Measurements from ENCODE around the gene KPNA2. TPM values are rescaled to one million over a fixed set of nuclear protein-coding genes. Genes with fewer than 3 reads are reported as not detected.
"Not testable (repeated sequence)": the region's sequence is repeated elsewhere in the genome, so short reads cannot be mapped to it uniquely, and the experiment has no call there.

Gene KPNA2
- total and polyA plus RNA-seq, 7 donors, result 11.4 to 38.4 (median 20.1) TPM

- no peak for DNase-seq
- peak overlapping the region; percentile 79 for H3K4me3 ChIP-seq
- H3K27me3 ChIP-seq (ENCODE audit: insufficient read depth in 3 of 3, low read length in 2 of 3), result no peaks in the 10 kb centered on the region
- H3K27ac ChIP-seq, result peak overlapping the region; percentile 86
- H3K9me3 ChIP-seq, result no peaks in the 10 kb centered on the region
- peaks cover 17% of the 10 kb centered on the region for H3K4me1 ChIP-seq
- intact Hi-C loops (cut with DNase I), result loop anchor here in 1 of 2 donors (1.0 kb wide), 1 partner anchor 26 kb away; no protein-coding TSS in a partner anchor
- TF ChIP-seq CTCF (IDR thresholded peaks at IDR 0.05), result no peak
- 2% methylated on average over 17 to 21 of the region's 21 CpGs for WGBS, 3 donors
- H3K36me3 ChIP-seq (ENCODE audit: insufficient read depth in 1 of 2, low read depth in 1 of 2), result peaks cover 0 to 7% of the 10 kb centered on the region in 2 donors
- ATAC-seq, result no peak
These were observed 41.6 kb upstream of the KPNA2 start for GRCh38 chr17:67993998-67994361.

GRCh38 chr17:67994817-67995569, 40.5 kb upstream of the KPNA2 start:
- peak in 3 of 4 donors; percentile 32 to 52 (median 34) for ATAC-seq
- TF ChIP-seq CTCF (IDR thresholded peaks at IDR 0.05), result no peak
- Histone ChIP-seq H3K27me3 (ENCODE audit: insufficient read depth in 3 of 3, low read length in 2 of 3) (no peaks in the 10 kb centered on the region), H3K36me3 (ENCODE audit: insufficient read depth in 1 of 2, low read depth in 1 of 2) (peaks cover 0 to 7% of the 10 kb centered on the region in 2 donors), H3K4me3 (peak overlapping the region; percentile 79), H3K27ac (peak overlapping the region; percentile 55), H3K9me3 (no peaks in the 10 kb centered on the region), H3K4me1 (peaks cover 17% of the 10 kb centered on the region)
- intact Hi-C loops (cut with DNase I), result no loop called here
- WGBS, 3 donors, result 8 to 9% (median 9%) methylated on average over 9 of the region's 9 CpGs
- no peak for DNase-seq

- TF ChIP-seq CTCF (IDR thresholded peaks at IDR 0.05), result no peak
- DNase-seq, result peak; percentile 36 to 62
- Histone ChIP-seq H3K9me3 (no peaks in the 10 kb centered on the region), H3K27me3 (ENCODE audit: insufficient read depth in 3 of 3, low read length in 2 of 3) (no peaks in the 10 kb centered on the region), H3K4me1 (peaks cover 17% of the 10 kb centered on the region), H3K36me3 (ENCODE audit: insufficient read depth in 1 of 2, low read depth in 1 of 2) (peaks cover 0 to 7% of the 10 kb centered on the region in 2 donors), H3K4me3 (peak overlapping the region; percentile 79), H3K27ac (peak overlapping the region; percentile 55)
- ATAC-seq, result peak in 1 of 4 donors; percentile 23
- intact Hi-C loops (cut with DNase I), result no loop called here
- WGBS, 3 donors, result 0 to 1% (median 0%) methylated on average over 40 to 43 of the region's 43 CpGs
These were observed 39.8 kb upstream of the KPNA2 start for GRCh38 chr17:67995570-67996263.

GRCh38 chr17:67996301-67997171, 39.0 kb upstream of the KPNA2 start, which contains the start of gene C17orf58:
Gene C17orf58 (minus strand): TSS chr17:67996469. CDS start chr17:67996198, 271 bp downstream.
- H3K36me3 ChIP-seq (ENCODE audit: insufficient read depth in 1 of 2, low read depth in 1 of 2); ATAC-seq; H3K27me3 ChIP-seq (ENCODE audit: insufficient read depth in 3 of 3, low read length in 2 of 3); intact Hi-C loops (cut with DNase I); H3K9me3 ChIP-seq; DNase-seq: not testable (repeated sequence)
- Histone ChIP-seq H3K27ac (peak within 1 kb of the TSS; percentile 55), H3K4me3 (peak within 1 kb of the TSS; percentile 79), H3K4me1 (peaks cover 17% of the 10 kb centered on the region)
- WGBS, 3 donors, result 24 to 41% (median 29%) methylated on average over 25 of the region's 25 CpGs
